ENCODE measurements around the gene EPC2.
"Not testable (repeated sequence)": the region's sequence is repeated elsewhere in the genome, so short reads cannot be mapped to it uniquely, and the experiment has no call there.

EPC2 gene

GRCh38 chr2:148642891-148643416 is 1.6 kb upstream of the EPC2 start:
- peak; percentile 14 for DNase-seq

DNA sequence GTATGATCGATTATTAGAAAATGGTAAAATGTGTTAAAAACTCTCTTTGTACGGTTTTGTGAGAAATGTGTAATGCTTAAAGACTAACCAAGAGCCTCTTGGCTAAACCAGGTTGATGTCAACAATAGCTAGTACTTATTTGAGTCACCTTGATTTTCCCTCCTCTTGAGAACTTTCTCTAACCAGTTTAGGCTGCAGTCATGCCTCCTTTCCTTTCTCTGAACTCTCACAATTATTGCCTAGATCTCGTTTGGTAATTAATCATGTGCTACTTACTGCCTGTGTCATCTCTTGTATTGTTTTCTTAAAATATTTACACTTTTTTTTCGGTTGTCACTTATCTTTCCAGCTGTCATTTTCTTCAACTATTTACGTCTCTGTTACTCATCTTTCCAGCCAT is 1.1 kb upstream of the EPC2 start:
- DNase-seq: no peak

GRCh38 chr2:148644883-148645538 is 460 bp downstream of the EPC2 start:
- DNase-seq: peak; percentile 89

- no peak for DNase-seq
Measured at GRCh38 chr2:148645539-148646230, 1.1 kb downstream of the EPC2 start.

GRCh38 chr2:148646231-148646559 is 1.6 kb downstream of the EPC2 start:
- peak; percentile 78 for DNase-seq

DNA sequence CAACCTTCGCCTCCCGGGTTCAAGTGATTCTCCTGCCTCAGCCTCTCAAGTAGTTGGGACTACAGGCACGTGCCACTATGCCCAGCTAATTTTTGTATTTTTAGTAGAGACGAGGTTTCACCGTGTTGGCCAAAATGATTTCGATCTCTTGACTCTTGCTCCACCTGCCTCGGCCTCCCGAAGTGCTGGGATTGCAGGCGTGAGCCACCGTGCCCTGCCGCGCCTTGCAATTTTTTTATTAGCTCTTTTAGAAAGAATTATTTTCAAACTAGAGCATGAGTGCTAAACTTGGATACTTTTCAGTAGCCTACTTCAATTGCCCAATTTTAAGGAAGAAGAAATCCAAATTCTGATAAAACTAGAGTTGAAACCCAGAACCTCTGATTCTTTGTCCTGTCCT is 3.2 kb downstream of the EPC2 start:
- DNase-seq: not testable (repeated sequence)

DNA sequence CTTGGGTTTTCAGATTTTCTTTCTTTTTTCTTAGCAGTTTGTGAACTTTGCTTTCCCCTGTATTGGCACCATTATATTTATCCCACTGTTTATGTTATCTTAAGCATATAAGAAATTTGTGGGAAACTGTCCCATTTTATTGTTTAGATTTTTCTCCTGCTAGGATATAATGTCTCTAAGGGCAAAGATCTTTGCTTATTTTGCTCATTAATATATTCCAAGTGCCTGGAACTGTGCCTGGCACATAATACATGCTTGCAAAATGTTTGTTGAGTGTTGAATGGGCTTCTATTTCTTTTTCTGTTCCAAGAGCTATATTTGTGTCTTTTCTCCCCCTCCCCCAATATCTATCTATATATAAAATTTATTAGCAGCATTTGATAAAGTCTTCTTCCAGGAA is 5.4 kb downstream of the EPC2 start:
- no peak for DNase-seq

GRCh38 chr2:148650881-148651280 is 6.3 kb downstream of the EPC2 start:
- no peak for DNase-seq

- no peak for DNase-seq
Measured at GRCh38 chr2:148651972-148652371, 7.4 kb downstream of the EPC2 start.

DNA sequence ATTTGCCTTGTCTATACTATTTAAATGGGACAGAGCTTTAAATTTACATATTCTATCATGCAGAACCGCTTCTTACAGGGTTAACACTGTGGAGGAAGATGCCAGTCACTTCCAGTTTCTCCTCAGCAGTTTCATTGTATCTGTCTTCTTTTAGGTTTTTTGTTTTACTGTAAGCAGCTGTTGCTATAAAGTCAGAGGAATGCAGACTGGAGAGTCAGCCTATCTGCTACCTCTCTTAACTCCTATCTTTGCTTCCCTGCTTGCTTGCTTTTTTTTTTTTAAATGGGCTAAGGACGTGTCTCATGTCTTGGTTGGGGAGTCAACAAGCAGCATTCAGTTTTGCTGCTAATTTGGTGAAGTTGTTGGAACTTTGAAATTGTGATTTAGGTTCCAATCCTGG is 8.9 kb downstream of the EPC2 start:
- DNase-seq: no peak

DNA sequence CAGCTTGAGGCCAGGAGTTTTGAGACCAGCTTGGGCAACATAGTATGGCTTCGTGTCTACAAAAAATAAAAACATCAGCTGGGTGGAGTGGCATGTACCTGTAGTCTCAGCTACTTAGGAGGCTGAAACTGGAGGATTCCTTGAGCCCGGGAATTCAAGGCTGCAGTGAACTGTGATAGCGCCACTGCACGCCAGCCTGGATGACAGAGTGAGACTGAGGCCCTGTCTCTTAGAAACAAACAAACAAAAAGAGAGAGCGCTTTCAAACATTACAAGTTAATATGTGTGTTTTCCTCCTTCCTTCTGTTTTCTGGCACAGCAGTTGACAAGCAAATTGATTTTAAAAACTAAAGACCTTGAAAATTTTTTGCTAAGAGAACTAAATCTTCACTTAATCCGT is 9.9 kb downstream of the EPC2 start:
- no peak for DNase-seq

DNA sequence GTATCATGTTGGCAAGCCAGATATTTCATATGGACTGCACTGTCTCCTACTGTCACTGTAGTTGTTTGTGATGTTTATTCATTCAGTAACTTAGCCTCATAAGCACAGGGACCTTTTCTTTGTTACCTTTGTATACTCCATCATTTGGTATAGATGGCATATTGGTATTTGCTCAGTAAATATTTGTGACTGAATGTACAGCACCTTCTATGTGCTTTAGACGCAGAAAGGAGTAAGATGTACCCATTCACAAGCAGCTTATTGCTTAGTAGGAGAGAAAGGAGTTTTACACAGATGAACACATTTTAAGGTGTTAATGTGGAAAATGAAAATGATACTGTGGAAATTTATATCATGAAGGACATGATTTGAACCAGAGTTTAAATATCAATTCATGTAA is 12.0 kb downstream of the EPC2 start:
- DNase-seq: no peak

DNA sequence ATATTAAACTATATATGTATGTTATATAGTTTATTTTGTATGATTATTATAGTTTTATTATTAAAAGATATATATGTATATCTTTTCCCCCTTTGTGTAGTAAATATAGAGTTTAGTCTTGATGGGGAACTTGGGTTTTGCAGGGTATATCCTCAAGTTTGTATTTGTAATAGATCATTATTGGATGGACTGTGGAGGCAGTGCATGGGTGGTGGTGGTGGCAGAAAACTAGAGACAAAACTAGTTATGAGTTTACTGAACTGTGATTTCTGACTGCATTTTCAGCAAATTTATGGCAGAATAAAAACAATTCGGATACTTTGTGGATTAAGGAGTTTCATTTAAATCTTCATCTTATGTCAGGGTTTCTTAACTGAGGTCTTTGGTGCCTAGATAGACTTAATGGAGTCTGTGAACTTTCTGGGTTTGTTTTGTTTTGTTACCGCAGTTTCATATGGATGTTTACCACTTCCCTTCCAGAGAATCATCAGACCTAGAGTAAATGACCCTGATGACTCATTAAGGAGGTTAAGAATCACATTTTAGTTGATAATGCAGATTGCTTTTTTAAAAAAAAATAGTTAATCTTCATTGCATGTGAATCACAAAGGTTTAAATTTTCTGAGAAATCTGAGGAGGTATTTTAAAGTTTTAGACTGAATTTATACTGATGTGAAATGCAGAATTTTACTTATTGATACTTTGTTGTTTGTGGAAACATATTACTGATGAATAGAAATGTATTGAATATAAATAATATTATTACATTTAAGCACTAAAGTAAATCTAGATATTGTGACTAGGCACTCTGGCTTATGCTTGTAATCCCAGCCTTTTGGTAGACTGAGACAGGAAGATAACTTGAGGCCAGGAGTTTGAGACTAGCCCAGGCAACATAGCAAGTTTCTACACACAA is 14.5 kb downstream of the EPC2 start:
- DNase-seq: no peak

DNA sequence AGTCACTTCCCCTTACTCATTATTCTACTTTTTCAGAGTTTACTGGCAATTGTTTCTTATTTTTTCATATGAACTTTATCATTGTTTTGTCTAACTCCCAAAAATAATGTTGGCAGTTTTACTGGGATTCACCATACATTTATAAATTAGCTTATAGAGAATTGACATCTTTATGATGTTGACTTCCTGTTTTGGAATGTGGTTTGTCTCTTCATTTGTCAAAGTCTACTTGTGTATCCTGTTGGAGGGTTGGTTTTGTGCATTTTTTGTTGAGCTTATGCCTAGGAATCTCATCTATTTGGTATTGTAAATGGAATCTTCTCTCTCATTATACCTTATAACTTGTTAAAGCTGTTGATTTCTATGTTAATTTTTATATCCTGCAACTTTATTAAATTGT is 16.4 kb downstream of the EPC2 start:
- DNase-seq: no peak

DNA sequence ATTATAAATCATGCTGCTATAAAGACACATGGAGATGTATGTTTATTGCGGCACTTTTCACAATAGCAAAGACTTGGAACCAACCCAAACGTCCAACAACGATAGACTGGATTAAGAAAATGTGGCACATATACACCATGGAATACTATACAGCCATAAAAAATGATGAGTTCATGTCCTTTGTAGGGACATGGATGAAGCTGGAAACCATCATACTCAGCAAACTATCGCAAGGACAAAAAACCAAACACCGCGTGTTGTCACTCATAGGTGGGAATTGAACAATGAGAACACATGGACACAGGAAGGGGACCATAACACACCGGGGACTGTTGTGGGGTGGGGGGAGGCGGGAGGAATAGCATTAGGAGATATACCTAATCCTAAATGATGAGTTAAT is 17.8 kb downstream of the EPC2 start:
- not testable (repeated sequence) for DNase-seq

DNA sequence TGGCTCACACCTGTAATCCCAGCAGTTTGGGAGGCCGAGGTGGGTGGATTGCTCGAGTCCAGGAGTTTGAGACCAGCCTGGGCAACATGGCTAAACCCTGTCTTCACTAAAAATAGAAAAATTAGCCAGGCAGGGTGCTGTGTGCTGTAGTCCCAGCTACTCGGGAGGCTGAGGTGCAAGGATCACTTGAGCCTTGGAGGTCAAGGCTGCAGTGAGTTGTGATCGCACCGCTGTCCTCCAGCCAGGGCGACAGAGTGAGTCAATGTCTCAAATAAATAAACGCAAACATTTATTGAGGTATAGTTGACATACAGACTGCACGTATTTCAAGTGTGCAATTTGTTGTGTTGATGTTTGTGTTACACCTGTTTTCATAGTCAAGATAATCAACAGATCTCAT is 19.7 kb downstream of the EPC2 start:
- DNase-seq: no peak

DNA sequence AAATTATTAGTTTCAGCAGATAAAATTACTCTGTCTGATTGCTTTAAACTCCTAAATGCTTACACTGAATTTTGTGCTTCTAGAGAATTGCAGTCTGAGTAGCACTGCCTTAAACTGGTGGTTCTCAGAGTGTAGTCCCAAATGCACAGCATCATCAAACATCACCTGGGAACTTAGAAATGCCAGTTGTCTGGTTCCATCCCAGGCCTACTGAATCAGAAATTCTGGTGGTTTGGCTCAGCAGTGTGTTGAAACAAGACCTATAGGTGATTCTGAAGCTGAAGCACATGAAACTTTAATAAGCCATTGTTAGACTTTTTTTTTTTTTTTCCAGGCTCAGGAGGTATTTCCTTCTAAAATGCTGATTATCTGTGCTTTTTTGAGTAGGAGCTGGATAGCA is 22.0 kb downstream of the EPC2 start:
- no peak for DNase-seq

DNA sequence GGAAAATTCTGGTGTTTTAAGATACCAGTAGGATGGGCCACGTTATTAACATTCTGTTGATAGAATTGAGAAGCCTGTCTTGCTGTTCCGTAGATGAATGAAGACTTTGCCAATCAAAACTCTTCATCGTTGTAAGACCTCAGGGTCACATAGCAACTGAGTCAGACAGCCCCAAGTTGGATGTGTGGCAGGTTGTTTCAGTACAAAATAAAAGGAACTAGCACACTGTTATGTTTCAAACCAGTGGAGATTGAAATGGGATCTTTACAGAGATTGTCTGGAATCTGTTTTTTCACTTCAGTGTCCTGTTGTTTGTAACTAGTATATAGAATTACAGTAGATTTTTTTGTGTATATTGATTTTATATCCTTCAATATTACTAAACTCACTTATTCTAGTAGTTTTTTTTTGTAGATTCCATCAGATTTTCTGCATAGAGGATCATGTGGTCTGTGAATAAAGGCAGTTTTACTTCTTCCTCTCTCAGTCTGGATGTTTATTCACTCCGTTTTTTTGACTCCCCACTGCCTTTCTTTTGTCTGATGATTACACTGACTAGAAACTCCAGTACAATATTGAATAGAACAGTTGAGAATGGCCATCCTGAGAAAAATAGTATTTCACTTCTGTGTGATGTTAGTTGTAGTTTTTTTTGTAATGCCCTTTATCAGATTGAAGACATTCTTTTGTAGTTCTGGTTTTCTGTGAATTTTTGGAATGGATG is 22.7 kb downstream of the EPC2 start:
- no peak for DNase-seq

GRCh38 chr2:148670773-148671172 is 26.2 kb downstream of the EPC2 start:
- DNase-seq: no peak

GRCh38 chr2:148674063-148675020 is 29.8 kb downstream of the EPC2 start:
- DNase-seq: no peak

DNA sequence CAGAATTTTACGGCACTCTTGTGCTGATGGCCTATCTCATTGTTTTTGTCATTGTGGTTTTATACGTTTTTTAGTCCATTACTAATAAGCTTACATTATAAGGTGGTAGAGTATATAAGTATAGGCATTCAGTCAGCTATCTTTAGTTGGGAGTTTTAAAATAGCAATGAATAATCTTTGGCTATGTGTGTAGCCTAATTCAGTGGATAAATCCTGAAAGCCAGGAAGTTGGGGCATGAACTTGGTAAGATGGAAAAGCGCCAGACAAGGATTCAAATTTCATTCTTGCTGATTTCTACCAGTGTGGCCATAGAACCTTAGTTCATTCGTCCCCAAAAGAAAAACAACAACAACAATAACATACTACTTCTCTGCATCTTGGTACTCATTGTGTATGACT is 31.2 kb downstream of the EPC2 start:
- no peak for DNase-seq
